PC-3 (cell line): ENCODE data around the gene ZNF491. TPM values are rescaled to one million over a fixed set of nuclear protein-coding genes. Genes with fewer than 3 reads are reported as not detected.

Experiments used
- ATAC-seq: fragments of 200-7000 bp; cut with Tn5 transposase; 2 replicates; pipeline ENCODE4 v1.9.1; 2020; ENCODE audit warnings: mild to moderate bottlenecking, moderate library complexity
- BruUV-seq: library from RNA; stranded (reverse); fragments of 400-500 nt; replicated peaks from 2 replicates; lab custom pipeline; 2021; lab: Mats Ljungman, UMichigan
- CTCF ChIA-PET: fragments of 300-600 bp; sonication (Branson Sonifier 250); formaldehyde crosslinking; loops from one replicate; lab custom pipeline; 2022; ENCODE audit warnings: antibody characterized with exemption; lab: Charles Lee
- POLR2A ChIA-PET: fragments of 300-600 bp; sonication (Branson Sonifier 250); formaldehyde crosslinking; loops from one replicate; lab custom pipeline; 2022; ENCODE audit warnings: antibody characterized with exemption; ENCODE audit not compliant: unreplicated experiment; lab: Charles Lee
- DNase-seq: peaks from one replicate; pipeline ENCODE4 v3.0.0-alpha.2; 2015
- H2AFZ ChIP-seq: fragments of 300-600 bp; sonication (generic); 2 replicates; pipeline ENCODE4 v1.6.0; 2016; ENCODE audit warnings: antibody characterized with exemption, low read length
- H3F3A ChIP-seq: fragments of 300-600 bp; sonication (generic); one replicate; pipeline ENCODE4 v1.6.0; 2017; ENCODE audit warnings: antibody characterized with exemption, low read length, control low read depth, mild to moderate bottlenecking; ENCODE audit not compliant: unreplicated experiment
- H3K27ac ChIP-seq: fragments of 300-600 bp; sonication (generic); 2 replicates; pipeline ENCODE4 v1.5.1; 2016; ENCODE audit warnings: mild to moderate bottlenecking, low read length
- H3K27me3 ChIP-seq: fragments of 300-600 bp; sonication (generic); 2 replicates; pipeline ENCODE4 v1.6.1; 2016; ENCODE audit warnings: low read length, mixed read lengths
- H3K36me3 ChIP-seq: fragments of 300-600 bp; sonication (generic); 2 replicates; pipeline ENCODE4 v1.6.1; 2016; ENCODE audit warnings: low read depth, mixed run types, low read length, mixed read lengths
- H3K4me1 ChIP-seq: fragments of 300-600 bp; sonication (generic); 2 replicates; pipeline ENCODE4 v1.5.1; 2016; ENCODE audit warnings: low read length; ENCODE audit not compliant: insufficient read depth
- H3K4me2 ChIP-seq: fragments of 300-600 bp; sonication (generic); 2 replicates; pipeline ENCODE4 v1.6.0; 2016; ENCODE audit warnings: low read length
- H3K4me3 ChIP-seq: fragments of 300-600 bp; sonication (generic); 2 replicates; pipeline ENCODE4 v1.5.1; 2016; ENCODE audit warnings: mild to moderate bottlenecking, low read length, mixed read lengths
- H3K79me2 ChIP-seq: fragments of 300-600 bp; sonication (generic); 2 replicates; pipeline ENCODE4 v1.6.1; 2017; ENCODE audit warnings: low read length, mixed read lengths
- H3K9ac ChIP-seq: fragments of 300-600 bp; sonication (generic); 2 replicates; pipeline ENCODE4 v1.6.0; 2016; ENCODE audit warnings: mild to moderate bottlenecking, low read length
- H3K9me2 ChIP-seq: fragments of 300-600 bp; sonication (generic); replicated peaks from 2 replicates; pipeline ENCODE4 v1.6.1; 2016; ENCODE audit warnings: mixed run types, low read length, mixed read lengths
- H3K9me3 ChIP-seq: fragments of 300-600 bp; sonication (generic); 2 replicates; pipeline ENCODE4 v1.6.1; 2016; ENCODE audit warnings: low read length, mixed read lengths
- H4K20me1 ChIP-seq: fragments of 300-600 bp; sonication (generic); 2 replicates; pipeline ENCODE4 v1.6.1; 2016; ENCODE audit warnings: low read length, mixed read lengths
- CTCF ChIP-seq: fragments of 300-600 bp; sonication (generic); conservative IDR thresholded peaks from 2 replicates; pipeline ENCODE4 v1.5.1; 2017; ENCODE audit warnings: antibody characterized with exemption, low read depth, mild to moderate bottlenecking, low read length
- EZH2 ChIP-seq: fragments of 300-600 bp; sonication (generic); IDR thresholded peaks from one replicate; pipeline ENCODE4 v1.6.1; 2017; ENCODE audit warnings: antibody characterized with exemption, mild to moderate bottlenecking, low read length; ENCODE audit not compliant: unreplicated experiment
- EZH2phosphoT487 ChIP-seq: fragments of 300-600 bp; sonication (generic); IDR thresholded peaks from 2 replicates; pipeline ENCODE4 v1.6.1; 2018; ENCODE audit warnings: mild to moderate bottlenecking, antibody characterized with exemption, low read length, borderline replicate concordance
- intact Hi-C: fragments of 100-400 bp; cut with micrococcal nuclease; formaldehyde crosslinking; loops from 2 replicates; pipeline ENCODE4 v1.9.0; 2023
- total RNA-seq: library from RNA; depleted of rRNA; stranded (reverse); fragments of >200 nt; gene quantifications from 2 replicates; pipeline ENCODE4 v1.2.3, GENCODE V29; 2014

ZNF491 gene
- total RNA-seq, 1 experiment from 2014 or later, result 0.47 TPM

DNA sequence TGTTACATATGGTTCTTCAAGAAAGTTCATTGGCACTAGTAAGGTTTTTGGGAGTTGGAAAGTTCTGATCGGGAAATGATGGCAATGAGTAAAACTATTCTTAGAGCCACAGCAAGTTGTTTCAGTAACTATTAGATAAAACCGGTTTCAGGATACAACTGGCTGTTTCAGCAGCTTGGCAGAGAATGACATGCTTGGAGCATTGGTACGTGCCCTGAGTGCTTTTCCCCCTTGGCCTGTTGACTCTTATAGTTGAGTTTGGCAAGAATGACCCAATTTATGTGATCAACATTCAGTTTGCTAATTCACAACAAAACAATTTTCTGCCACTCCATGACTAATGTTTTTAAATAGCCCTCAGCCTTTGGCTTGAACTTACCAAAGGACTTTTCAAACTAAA, 10.8 kb upstream of the ZNF491 start:
- H3K27me3 ChIP-seq, result no peaks in the 10 kb centered on the region
- intact Hi-C loops, result no loop called here

GRCh38 chr19:11792942-11793341, 5.4 kb upstream of the ZNF491 start:
- Histone ChIP-seq H3K9me2 (no peaks in the 10 kb centered on the region), H3K4me1 (peaks cover 4% of the 10 kb centered on the region), H3K36me3 (no peaks in the 10 kb centered on the region; the same call in 1 of the 2 replicates), H3K9me3 (peaks cover 21% of the 10 kb centered on the region), H3K27ac (no peak overlapping the region), H4K20me1 (no peaks in the 10 kb centered on the region), H3K4me3 (no peak overlapping the region), H3K4me2 (no peak overlapping the region), H3K27me3 (no peaks in the 10 kb centered on the region), H3K79me2 (no peaks in the 10 kb centered on the region), H2AFZ (no peak overlapping the region), H3K9ac (no peak overlapping the region), H3F3A (no peaks in the 10 kb centered on the region)
- BruUV-seq, result no TSS peak
- TF ChIP-seq EZH2phosphoT487 (no peak), CTCF (no peak), EZH2 (no peak)
- ChIA-PET CTCF (no interaction called here), POLR2A (no interaction called here)
- ATAC-seq (no peak), DNase-seq (no peak)
- intact Hi-C loops, result no loop called here

More for the DNA sequence above, 10.8 kb upstream of the ZNF491 start:
- TF ChIP-seq EZH2phosphoT487, result no peak
- Histone ChIP-seq H3K4me1 (no peaks in the 10 kb centered on the region), H3K79me2 (no peaks in the 10 kb centered on the region), H3K9ac (no peak overlapping the region), H2AFZ (no peak overlapping the region), H3K4me3 (no peak overlapping the region), H3K9me3 (peaks cover 51% of the 10 kb centered on the region), H3K4me2 (no peak overlapping the region), H3K36me3 (peaks cover 21% of the 10 kb centered on the region), H4K20me1 (no peaks in the 10 kb centered on the region), H3K9me2 (no peaks in the 10 kb centered on the region), H3K27ac (no peak overlapping the region), H3F3A (no peaks in the 10 kb centered on the region)
- no TSS peak for BruUV-seq
- ATAC-seq (no peak), DNase-seq (no peak)
- ChIA-PET CTCF (no interaction called here), POLR2A (no interaction called here)

- peaks cover 7% of the 10 kb centered on the region for H3K9me3 ChIP-seq
- no peaks in the 10 kb centered on the region for H3K9me2 ChIP-seq
- peak overlapping the region; percentile 13; the same call in 1 of the 2 replicates for H3K4me3 ChIP-seq
- ATAC-seq (peak; percentile 77), DNase-seq (peak; percentile 96)
- no peaks in the 10 kb centered on the region for H3K79me2 ChIP-seq
- intact Hi-C loops, result loop anchor here (1.0 kb wide), 3 partner anchors 126 to 344 kb away; no protein-coding TSS in a partner anchor
- H3K4me2 ChIP-seq, result peak overlapping the region; percentile 91
- 0 out of 2 replicates have a peak, but pooled peaks cover 7% of the 10 kb centered on the region for H3K36me3 ChIP-seq
- H2AFZ ChIP-seq, result peak overlapping the region; percentile 97
- no peaks in the 10 kb centered on the region for H3K27me3 ChIP-seq
- no TSS peak for BruUV-seq
- no peak overlapping the region for H3K9ac ChIP-seq
- no peak overlapping the region for H3K27ac ChIP-seq
- TF ChIP-seq EZH2phosphoT487, result no peak
- peak; percentile 93 for TF ChIP-seq CTCF
- POLR2A ChIA-PET, result interaction anchor here (0.6 to 0.7 kb wide), 4 partner anchors 17 to 348 kb away, joined by 4 to 5 read pairs (median 4); no protein-coding TSS in a partner anchor
- H3F3A ChIP-seq, result no peaks in the 10 kb centered on the region
- CTCF ChIA-PET, result interaction anchor here (0.5 to 1.7 kb wide), 20 partner anchors 15 to 568 kb away, joined by 3 to 26 read pairs (median 4); partner anchors contain the start of genes ZNF20, ZNF433, ZNF440 and ZNF441
- H4K20me1 ChIP-seq, result no peaks in the 10 kb centered on the region
- H3K4me1 ChIP-seq, result peaks cover 11% of the 10 kb centered on the region
Measured at GRCh38 chr19:11797491-11797890, 832 bp upstream of the ZNF491 start.
